Measurements from ENCODE around the gene GRIN2C.
A peak's percentile ranks its signal among the peaks of the same experiment; 100 is the strongest.
"Not testable (repeated sequence)": the region's sequence is repeated elsewhere in the genome, so short reads cannot be mapped to it uniquely, and the experiment has no call there.

Gene GRIN2C

GRCh38 chr17:74859459-74860228 lies at the start of gene GRIN2C:
Gene GRIN2C (minus strand): TSS chr17:74859885. CDS start chr17:74855092, 4,793 bp downstream.
- Mint-ChIP-seq H3K27me3 (peaks cover 91% of the 10 kb centered on the region), H3K4me1 (peaks cover 29% of the 10 kb centered on the region), H3K4me3 (peak within 1 kb of the TSS; percentile 65 to 75), H3K27ac (peak within 1 kb of the TSS in 1 of 2 donors; percentile 77), H3K9me3 (no peaks in the 10 kb centered on the region)
- DNase-seq, result peak in 1 of 2 donors; percentile 30
- ATAC-seq, result peak; percentile 32

GRCh38 chr17:74909097-74909496 lies 49.4 kb upstream of the GRIN2C start:
- not testable (repeated sequence) for H3K4me3 Mint-ChIP-seq, ATAC-seq, DNase-seq, H3K4me1 Mint-ChIP-seq, H3K9me3 Mint-ChIP-seq, H3K27ac Mint-ChIP-seq, H3K27me3 Mint-ChIP-seq

GRCh38 chr17:74907012-74907411 lies 47.3 kb upstream of the GRIN2C start:
- no peak for DNase-seq
- H3K4me3 Mint-ChIP-seq, result no peak overlapping the region
- no peak overlapping the region for H3K27ac Mint-ChIP-seq
- ATAC-seq, result no peak
- peaks cover 5% of the 10 kb centered on the region for H3K4me1 Mint-ChIP-seq
- no peaks in the 10 kb centered on the region for H3K9me3 Mint-ChIP-seq
- peaks cover 18% of the 10 kb centered on the region for H3K27me3 Mint-ChIP-seq

- ATAC-seq, H3K9me3 Mint-ChIP-seq, DNase-seq, H3K4me3 Mint-ChIP-seq, H3K4me1 Mint-ChIP-seq, H3K27ac Mint-ChIP-seq: not testable (repeated sequence)
- peaks cover 19% of the 10 kb centered on the region for H3K27me3 Mint-ChIP-seq
These were observed 46.6 kb upstream of the GRIN2C start for GRCh38 chr17:74906214-74906793.

- Mint-ChIP-seq H3K4me3 (no peak overlapping the region), H3K27me3 (peaks cover 30% of the 10 kb centered on the region), H3K9me3 (no peaks in the 10 kb centered on the region), H3K4me1 (peaks cover 5% of the 10 kb centered on the region), H3K27ac (no peak overlapping the region)
- peak; percentile 43 for ATAC-seq
- no peak for DNase-seq
These were observed 45.2 kb upstream of the GRIN2C start for GRCh38 chr17:74904687-74905409.

- ATAC-seq, result no peak
- H3K27me3 Mint-ChIP-seq, result peaks cover 30% of the 10 kb centered on the region
- H3K9me3 Mint-ChIP-seq, result no peaks in the 10 kb centered on the region
- H3K4me1 Mint-ChIP-seq, result peaks cover 5% of the 10 kb centered on the region
- DNase-seq, result no peak
- H3K4me3 Mint-ChIP-seq, result no peak overlapping the region
- H3K27ac Mint-ChIP-seq, result no peak overlapping the region
These were observed 44.0 kb upstream of the GRIN2C start for GRCh38 chr17:74903671-74904070.

- H3K9me3 Mint-ChIP-seq, result no peaks in the 10 kb centered on the region
- peaks cover 30% of the 10 kb centered on the region for H3K27me3 Mint-ChIP-seq
- no peak overlapping the region for H3K4me3 Mint-ChIP-seq
- no peak for ATAC-seq
- peaks cover 5% of the 10 kb centered on the region for H3K4me1 Mint-ChIP-seq
- no peak overlapping the region for H3K27ac Mint-ChIP-seq
- DNase-seq, result no peak
These were observed 43.3 kb upstream of the GRIN2C start for GRCh38 chr17:74903034-74903433.

GRCh38 chr17:74901353-74902135 lies 41.9 kb upstream of the GRIN2C start:
- Mint-ChIP-seq H3K27ac (no peak overlapping the region), H3K9me3 (no peaks in the 10 kb centered on the region), H3K27me3 (peaks cover 35% of the 10 kb centered on the region), H3K4me1 (peaks cover 5% of the 10 kb centered on the region), H3K4me3 (no peak overlapping the region)
- DNase-seq (no peak), ATAC-seq (no peak)

- DNase-seq, result no peak
- ATAC-seq, result no peak
- H3K27ac Mint-ChIP-seq, result no peak overlapping the region
- no peaks in the 10 kb centered on the region for H3K9me3 Mint-ChIP-seq
- peaks cover 43% of the 10 kb centered on the region for H3K27me3 Mint-ChIP-seq
- no peaks in the 10 kb centered on the region for H3K4me1 Mint-ChIP-seq
- H3K4me3 Mint-ChIP-seq, result no peak overlapping the region
These were observed 40.5 kb upstream of the GRIN2C start for GRCh38 chr17:74900208-74900607.

GRCh38 chr17:74898376-74898946 lies 38.8 kb upstream of the GRIN2C start:
- Mint-ChIP-seq H3K27ac (no peak overlapping the region), H3K4me1 (peaks cover 8% of the 10 kb centered on the region), H3K27me3 (peaks cover 55% of the 10 kb centered on the region), H3K9me3 (no peaks in the 10 kb centered on the region), H3K4me3 (no peak overlapping the region)
- ATAC-seq, result no peak
- DNase-seq, result no peak

- no peak overlapping the region for H3K27ac Mint-ChIP-seq
- DNase-seq (no peak), ATAC-seq (peak; percentile 27)
- H3K4me3 Mint-ChIP-seq, result peak overlapping the region; percentile 62 to 63
- H3K4me1 Mint-ChIP-seq, result peaks cover 14% of the 10 kb centered on the region
- H3K9me3 Mint-ChIP-seq, result no peaks in the 10 kb centered on the region
- peaks cover 58% of the 10 kb centered on the region for H3K27me3 Mint-ChIP-seq
These were observed 34.4 kb upstream of the GRIN2C start for GRCh38 chr17:74893936-74894671.

GRCh38 chr17:74892974-74893911 lies 33.6 kb upstream of the GRIN2C start, which contains the start of gene FADS6:
Gene FADS6 (minus strand): TSS chr17:74893633. CDS start chr17:74893595, 38 bp downstream.
- Mint-ChIP-seq H3K4me3 (peak within 1 kb of the TSS; percentile 63 to 73), H3K4me1 (peaks cover 14% of the 10 kb centered on the region), H3K27me3 (peaks cover 62% of the 10 kb centered on the region), H3K27ac (no peak within 1 kb of the TSS), H3K9me3 (no peaks in the 10 kb centered on the region)
- DNase-seq, result no peak
- peak; percentile 62 for ATAC-seq

GRCh38 chr17:74892013-74892841 lies 32.5 kb upstream of the GRIN2C start:
- Mint-ChIP-seq H3K4me3 (no peak overlapping the region), H3K27me3 (peaks cover 62% of the 10 kb centered on the region), H3K9me3 (no peaks in the 10 kb centered on the region), H3K4me1 (peaks cover 14% of the 10 kb centered on the region), H3K27ac (no peak overlapping the region)
- ATAC-seq (no peak), DNase-seq (no peak)

Measured in stimulated activated naive CD8-positive, alpha-beta T cell treated with anti-CD3 and anti-CD28 coated beads, Interleukin-15, amount 100 ng/mL, for 72 hours (primary cell).